OCI-M2 (cell line): ENCODE measurements around the gene LSAMP.

Experiments used
- DNase-seq: peaks from one replicate; lab custom pipeline; 2025; ENCODE audit not compliant: unreplicated experiment; lab: John Stamatoyannopoulos, UW

The LSAMP gene

GRCh38 chr3:116064646-116065045, 380.6 kb downstream of the LSAMP start:
- DNase-seq: no peak

DNA sequence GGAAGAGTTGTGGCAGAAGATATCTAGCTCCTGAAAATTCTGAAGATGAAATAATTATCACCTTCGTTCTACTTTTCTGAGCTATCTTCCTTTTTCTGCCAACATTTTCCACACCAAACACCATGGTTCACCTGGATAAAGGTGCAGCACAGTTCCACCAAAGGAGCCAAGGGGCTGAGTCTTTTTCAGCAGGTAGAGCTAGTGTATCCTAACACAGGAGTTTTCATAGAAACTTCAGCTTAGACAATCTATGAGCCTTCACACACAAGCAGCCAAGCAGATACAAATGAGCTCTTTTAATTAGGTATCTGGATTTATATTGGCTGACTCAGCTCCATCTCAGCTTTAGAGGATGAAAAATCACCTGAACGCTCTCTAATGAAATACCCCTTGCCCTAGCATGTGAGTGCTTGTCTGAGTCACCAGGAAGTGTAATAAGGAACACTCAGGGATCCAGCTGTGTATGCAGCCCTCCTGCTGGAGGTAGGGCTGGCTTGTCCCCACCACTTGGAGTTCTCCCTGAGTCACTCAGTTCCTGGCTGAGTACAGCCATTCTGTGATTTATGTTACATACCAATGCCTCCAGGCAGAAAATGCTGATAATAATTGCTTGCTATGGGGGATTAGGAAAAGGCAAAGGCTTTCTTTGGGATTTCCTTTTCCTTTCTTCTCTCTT, 385.7 kb downstream of the LSAMP start:
- no peak for DNase-seq

DNA sequence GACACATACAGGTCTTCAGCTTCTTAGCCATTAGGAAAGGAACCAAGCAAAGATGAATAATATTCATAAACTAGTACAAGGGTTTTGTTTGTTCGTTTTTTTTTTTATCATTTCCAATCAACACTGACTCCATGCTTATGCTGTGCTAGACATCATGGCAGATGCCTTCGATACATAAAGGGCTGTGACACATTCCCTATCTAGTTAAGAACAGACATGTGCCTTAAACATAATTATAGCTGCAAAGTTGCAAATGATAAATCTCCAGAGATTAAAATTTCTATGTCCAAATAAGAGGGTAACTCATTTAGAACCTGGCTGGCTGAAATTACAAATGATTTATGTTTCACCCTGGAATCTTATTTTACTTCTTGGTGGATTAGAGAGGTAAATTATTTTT, 386.4 kb downstream of the LSAMP start:
- no peak for DNase-seq

DNA sequence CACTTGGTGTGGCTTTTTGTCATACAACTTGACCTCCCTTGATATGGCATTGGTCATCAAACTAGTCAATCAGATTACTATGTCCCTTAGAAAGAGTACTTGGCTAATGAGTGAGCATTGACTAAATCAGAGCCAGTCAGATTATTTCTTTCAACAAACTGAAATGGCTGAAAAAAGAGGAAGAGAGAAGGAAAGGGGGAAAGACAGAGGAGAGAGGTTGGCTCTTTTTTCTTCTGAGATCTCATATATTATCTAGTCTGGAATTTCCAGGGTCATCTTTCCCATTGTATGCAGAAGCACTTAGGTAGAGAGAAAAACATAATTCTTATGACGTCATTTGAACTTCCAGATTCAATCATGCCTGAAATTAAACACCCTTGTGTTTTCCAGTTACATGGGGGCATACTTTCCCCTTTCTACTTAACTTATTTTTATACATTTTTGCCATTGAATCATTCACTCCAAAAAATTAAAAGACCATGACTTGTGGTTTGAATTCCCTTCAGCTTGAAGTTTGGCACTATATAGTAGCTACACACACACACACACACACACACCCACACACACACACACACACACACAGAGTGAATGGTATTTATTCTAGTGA, 387.8 kb downstream of the LSAMP start:
- DNase-seq: no peak

GRCh38 chr3:116056280-116056679, 389.0 kb downstream of the LSAMP start:
- DNase-seq: no peak

DNA sequence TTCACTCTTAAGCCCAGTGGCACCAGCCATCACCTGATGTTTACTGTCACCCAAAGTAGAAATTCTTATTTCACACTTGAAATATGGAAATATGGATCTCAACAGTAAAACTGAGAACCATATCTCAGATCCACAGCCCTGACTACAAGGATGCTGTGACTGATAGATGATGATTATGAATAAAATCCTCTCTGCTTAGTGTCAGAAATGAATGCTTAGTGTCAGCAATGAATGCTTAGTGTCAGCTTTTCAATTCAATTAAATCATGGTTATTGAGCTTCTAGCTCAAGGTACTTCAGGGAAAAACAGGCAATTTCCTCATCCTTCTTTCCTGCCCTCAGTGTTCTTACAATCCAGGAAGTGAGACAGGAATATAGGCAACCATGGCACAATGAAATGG, 392.3 kb downstream of the LSAMP start:
- no peak for DNase-seq

DNA sequence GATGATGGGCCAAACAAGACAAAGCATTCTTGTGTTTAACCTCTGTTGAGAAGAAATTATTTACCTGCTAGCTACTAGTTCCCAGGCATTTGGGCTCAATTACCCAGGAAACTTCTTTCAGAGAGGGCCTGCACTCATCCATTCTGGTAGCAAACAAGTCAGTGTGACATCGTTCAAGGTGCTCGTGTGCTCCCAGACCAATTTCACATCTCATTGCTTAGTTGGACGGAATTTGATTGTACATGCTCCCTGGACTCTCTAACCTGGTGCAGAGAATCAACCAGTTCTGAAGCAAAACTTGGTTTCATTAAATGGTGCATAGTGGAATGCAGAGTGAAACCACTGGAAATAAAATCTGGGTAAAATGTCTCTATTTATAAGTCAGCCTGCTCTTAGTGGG, 392.7 kb downstream of the LSAMP start:
- DNase-seq: no peak

DNA sequence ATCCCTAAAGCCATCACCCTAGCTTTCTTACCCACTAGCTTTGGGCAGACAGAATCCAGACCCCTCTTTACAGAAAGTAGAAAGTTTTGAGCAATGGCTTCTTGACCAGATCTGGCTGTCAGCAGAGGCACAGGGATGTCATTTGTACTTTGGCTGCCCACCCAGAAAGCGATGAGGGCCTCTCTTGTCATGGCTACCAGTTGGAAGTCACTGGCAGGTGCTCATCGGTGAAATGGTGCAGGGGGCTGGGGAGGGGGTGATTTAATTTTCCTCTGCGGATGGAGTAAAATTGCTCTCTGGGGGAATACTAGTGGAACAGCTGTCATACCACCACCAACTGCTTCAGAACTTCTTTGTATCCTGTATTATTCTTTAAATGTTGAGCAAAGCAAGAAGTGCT, 393.7 kb downstream of the LSAMP start:
- DNase-seq: no peak

DNA sequence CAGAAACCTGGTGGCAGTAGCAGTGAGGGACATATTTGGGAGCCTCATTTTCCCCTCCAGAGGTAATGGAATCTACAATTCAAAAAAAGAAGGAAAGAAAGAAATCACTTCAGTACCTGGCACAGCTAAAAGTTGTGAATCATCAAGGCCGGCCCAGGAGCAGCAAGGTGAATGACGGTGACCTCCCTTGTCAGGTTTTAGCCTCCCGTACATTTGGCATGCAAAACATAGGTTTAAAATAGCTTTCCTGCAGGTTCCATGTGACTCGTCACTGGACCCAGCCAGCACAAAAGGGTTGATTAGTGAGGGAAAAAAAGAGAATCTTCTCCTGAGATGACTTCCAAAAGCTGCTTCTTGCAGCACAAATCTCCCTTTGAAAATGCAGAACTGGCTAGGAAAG, 394.2 kb downstream of the LSAMP start:
- no peak for DNase-seq

DNA sequence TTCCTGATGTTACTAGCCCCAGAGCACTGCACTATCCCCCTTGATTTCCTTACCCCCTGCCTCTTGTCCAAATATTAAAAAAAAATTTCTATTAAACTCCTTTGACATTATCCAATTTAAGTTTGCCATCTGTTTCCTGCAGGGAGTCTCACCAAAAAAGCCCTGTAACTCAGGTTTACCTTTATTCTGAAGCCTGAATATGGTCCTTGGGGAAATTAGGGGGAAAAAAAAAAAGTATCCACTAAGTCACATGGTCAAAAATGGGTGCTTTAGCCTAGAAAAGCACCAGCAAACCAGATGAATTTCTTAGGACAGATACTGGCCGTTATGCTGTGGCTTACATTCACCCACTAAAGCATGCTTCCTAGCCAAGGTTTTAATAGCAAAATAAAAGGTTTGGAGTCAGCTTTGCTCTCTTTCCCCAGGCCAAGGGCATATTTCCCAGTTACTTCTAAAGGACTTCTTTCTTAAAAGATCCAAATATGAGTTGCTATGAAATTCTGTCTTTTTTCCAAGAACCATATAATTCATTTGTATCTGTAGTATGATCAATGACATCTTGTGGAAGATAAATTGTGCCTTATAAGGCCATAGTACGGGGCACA, 394.9 kb downstream of the LSAMP start:
- DNase-seq: no peak

GRCh38 chr3:116048991-116049390, 396.3 kb downstream of the LSAMP start:
- no peak for DNase-seq

- DNase-seq: no peak
These were observed 398.9 kb downstream of the LSAMP start for GRCh38 chr3:116046350-116046749.

GRCh38 chr3:116045314-116045713, 400.0 kb downstream of the LSAMP start:
- no peak for DNase-seq

DNA sequence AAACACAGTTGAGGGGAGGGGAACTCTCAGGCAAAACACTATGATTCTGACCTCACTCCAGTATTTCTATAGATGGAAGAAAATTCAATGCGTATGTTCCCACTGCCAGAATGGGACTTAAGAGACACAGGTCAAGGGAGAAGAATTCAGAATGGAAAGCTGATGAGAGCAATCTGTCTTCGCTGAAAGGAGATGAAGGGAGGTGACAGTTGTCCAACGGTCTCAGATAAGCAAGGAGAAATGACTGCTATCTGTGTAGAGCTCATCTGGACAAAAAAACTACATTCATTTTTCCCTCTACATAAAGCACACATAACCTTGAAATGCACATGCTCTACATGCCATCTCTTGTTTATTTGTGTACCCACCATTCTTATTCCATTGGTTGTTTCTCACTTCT, 405.1 kb downstream of the LSAMP start:
- no peak for DNase-seq

DNA sequence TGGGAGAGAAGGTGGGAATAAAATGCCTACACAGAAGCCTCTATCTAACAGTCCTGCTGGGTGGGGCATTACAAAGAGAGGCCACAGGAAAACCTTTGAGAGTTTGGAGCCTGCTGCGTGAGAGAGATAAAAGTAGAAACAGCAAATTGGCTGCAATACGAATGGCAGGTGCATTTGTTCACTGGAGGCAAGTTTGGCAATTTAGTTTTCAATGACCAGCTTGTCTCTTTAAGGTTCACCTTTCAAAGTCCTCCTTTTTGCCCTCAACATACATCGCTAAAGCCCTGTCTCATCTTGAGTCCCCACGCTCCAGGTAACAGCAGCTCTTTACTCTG, 405.7 kb downstream of the LSAMP start:
- DNase-seq: no peak

GRCh38 chr3:116038968-116039650, 406.2 kb downstream of the LSAMP start:
- DNase-seq: no peak

GRCh38 chr3:116037954-116038911, 407.1 kb downstream of the LSAMP start:
- no peak for DNase-seq

- no peak for DNase-seq
These were observed 409.9 kb downstream of the LSAMP start for GRCh38 chr3:116035429-116035828.

DNA sequence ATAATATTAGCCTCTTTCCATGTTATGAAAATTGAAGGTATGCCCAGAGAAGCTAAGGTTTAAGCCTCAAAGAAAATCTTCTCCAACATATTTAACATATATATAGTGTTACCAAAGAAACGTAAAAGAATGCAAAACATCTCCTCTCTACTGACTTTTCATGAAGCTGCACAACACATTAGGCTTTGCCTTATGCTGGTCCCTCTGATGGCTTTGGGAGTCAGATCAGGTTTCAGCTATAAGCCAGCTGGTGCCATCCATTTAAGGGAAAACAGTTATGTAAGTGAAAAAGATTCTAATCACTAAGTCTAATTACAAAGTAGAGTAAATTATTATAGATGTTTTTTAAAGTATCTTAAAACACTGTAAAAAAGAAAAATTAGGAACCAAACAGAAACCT, 410.5 kb downstream of the LSAMP start:
- DNase-seq: no peak

DNA sequence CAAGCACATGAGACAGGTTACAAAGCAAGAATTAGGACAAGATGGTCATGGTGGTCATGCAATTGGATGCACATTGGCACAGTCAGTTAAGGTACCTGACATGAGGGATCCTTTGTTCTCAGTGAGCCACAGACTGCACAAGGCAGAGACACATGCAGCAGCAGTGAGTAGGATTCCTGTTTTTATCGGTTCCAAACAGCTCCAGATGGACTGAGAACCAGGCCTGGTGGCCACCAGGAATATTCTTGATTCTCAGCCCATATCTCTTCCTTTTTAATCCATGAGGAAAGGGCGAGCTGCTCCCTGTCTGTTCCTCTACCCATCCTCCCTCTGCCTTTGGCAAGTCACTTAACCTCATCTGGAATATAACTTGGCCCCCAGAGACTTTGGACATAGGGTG, 411.2 kb downstream of the LSAMP start:
- no peak for DNase-seq

- no peak for DNase-seq
These were observed 411.8 kb downstream of the LSAMP start for GRCh38 chr3:116033516-116033915.
